HTERT RPE-1 (cell line): ENCODE results near the gene LMO2.
"Not testable (repeated sequence)": the region's sequence is repeated elsewhere in the genome, so short reads cannot be mapped to it uniquely, and the experiment has no call there.

Experiments used
- in situ Hi-C: fragments of 300-500 bp; cut with MboI; formaldehyde crosslinking; loops from 4 replicates; pipeline ENCODE4 v1.14.3; 2020; ENCODE audit warnings: low sequenced_read_pairs

The LMO2 gene

GRCh38 chr11:33863418-33864172, 28.3 kb downstream of the LMO2 start:
- in situ Hi-C loops: no loop called here

GRCh38 chr11:33861941-33862589, 29.8 kb downstream of the LMO2 start:
- in situ Hi-C loops: no loop called here

- in situ Hi-C loops: no loop called here
Observed at GRCh38 chr11:33861386-33861785, 30.5 kb downstream of the LMO2 start.

- in situ Hi-C loops: no loop called here
Observed at GRCh38 chr11:33860926-33861325, 30.9 kb downstream of the LMO2 start.

- in situ Hi-C loops: no loop called here
Observed at GRCh38 chr11:33859306-33859705, 32.6 kb downstream of the LMO2 start.

- in situ Hi-C loops: no loop called here
Observed at GRCh38 chr11:33857933-33858371, 33.9 kb downstream of the LMO2 start.

GRCh38 chr11:33855500-33855899, 36.4 kb downstream of the LMO2 start:
- in situ Hi-C loops: no loop called here

- in situ Hi-C loops: no loop called here
Observed at GRCh38 chr11:33848717-33849390, 43.0 kb downstream of the LMO2 start.

GRCh38 chr11:33847251-33847650, 44.6 kb downstream of the LMO2 start:
- in situ Hi-C loops: no loop called here

GRCh38 chr11:33844236-33844635, 47.6 kb downstream of the LMO2 start:
- in situ Hi-C loops: no loop called here

- in situ Hi-C loops: no loop called here
Observed at GRCh38 chr11:33843018-33843417, 48.9 kb downstream of the LMO2 start.

- in situ Hi-C loops: no loop called here
Observed at GRCh38 chr11:33842236-33842915, 49.5 kb downstream of the LMO2 start.

GRCh38 chr11:33838234-33838633, 53.6 kb downstream of the LMO2 start:
- in situ Hi-C loops: not testable (repeated sequence)

GRCh38 chr11:33837334-33837733, 54.5 kb downstream of the LMO2 start:
- in situ Hi-C loops: not testable (repeated sequence)

- in situ Hi-C loops: no loop called here
Observed at GRCh38 chr11:33835143-33835878, 56.6 kb downstream of the LMO2 start.

- in situ Hi-C loops: no loop called here
Observed at GRCh38 chr11:33832676-33833075, 59.2 kb downstream of the LMO2 start.

- in situ Hi-C loops: no loop called here
Observed at GRCh38 chr11:33830903-33831648, 60.8 kb downstream of the LMO2 start.

GRCh38 chr11:33829430-33830141, 62.3 kb downstream of the LMO2 start:
- in situ Hi-C loops: no loop called here
